ENCODE results near the gene EYA2.

- TF ChIP-seq TAF1 (IDR thresholded peaks at IDR 0.05; ENCODE audit: borderline replicate concordance, low read depth, low read length) = no peak
- no peak for TF ChIP-seq POLR2AphosphoS5 (IDR thresholded peaks at IDR 0.05; ENCODE audit: low read depth, low read length)
- TF ChIP-seq POLR2A (IDR thresholded peaks at IDR 0.05; ENCODE audit: low read depth, low read length) = no peak; the same call in 1 of the 2 replicates
Observed at GRCh38 chr20:46898423-46898822, 3.8 kb downstream of the EYA2 start.
